ENCODE results near the gene CARD9.
"Not testable (repeated sequence)": the region's sequence is repeated elsewhere in the genome, so short reads cannot be mapped to it uniquely, and the experiment has no call there.

CARD9 gene

GRCh38 chr9:136322756-136323330, 50.6 kb downstream of the CARD9 start:
- no peak for DNase-seq (ENCODE audit: low read depth, low spot score)

GRCh38 chr9:136321561-136321960, 51.9 kb downstream of the CARD9 start:
- no peak for DNase-seq (ENCODE audit: low read depth, low spot score)

GRCh38 chr9:136320972-136321371, 52.5 kb downstream of the CARD9 start:
- DNase-seq (ENCODE audit: low read depth, low spot score), result not testable (repeated sequence)

GRCh38 chr9:136319955-136320354, 53.5 kb downstream of the CARD9 start:
- not testable (repeated sequence) for DNase-seq (ENCODE audit: low read depth, low spot score)

GRCh38 chr9:136319244-136319643, 54.2 kb downstream of the CARD9 start:
- not testable (repeated sequence) for DNase-seq (ENCODE audit: low read depth, low spot score)

- DNase-seq (ENCODE audit: low read depth, low spot score), result no peak
Measured at GRCh38 chr9:136318776-136319241, 54.7 kb downstream of the CARD9 start.

- DNase-seq (ENCODE audit: low read depth, low spot score), result no peak
Measured at GRCh38 chr9:136318111-136318775, 55.2 kb downstream of the CARD9 start.

- no peak for DNase-seq (ENCODE audit: low read depth, low spot score)
Measured at GRCh38 chr9:136317695-136318094, 55.8 kb downstream of the CARD9 start.

- no peak for DNase-seq (ENCODE audit: low read depth, low spot score)
Measured at GRCh38 chr9:136316896-136317676, 56.4 kb downstream of the CARD9 start.

GRCh38 chr9:136316271-136316751, 57.2 kb downstream of the CARD9 start:
- no peak for DNase-seq (ENCODE audit: low read depth, low spot score)

- no peak for DNase-seq (ENCODE audit: low read depth, low spot score)
Measured at GRCh38 chr9:136314944-136315343, 58.5 kb downstream of the CARD9 start.

GRCh38 chr9:136314056-136314416, 59.4 kb downstream of the CARD9 start:
- no peak for DNase-seq (ENCODE audit: low read depth, low spot score)
